GM21576 (cell line): ENCODE measurements around the gene VOPP1.
A peak's percentile ranks its signal among the peaks of the same experiment; 100 is the strongest.
"Not testable (repeated sequence)": the region's sequence is repeated elsewhere in the genome, so short reads cannot be mapped to it uniquely, and the experiment has no call there.

Experiments used
- ATAC-seq: cut with Tn5 transposase; IDR thresholded peaks from one replicate; pipeline ENCODE4 v1.9.1; 2021; ENCODE audit warnings: mild to moderate bottlenecking, moderate library complexity; ENCODE audit not compliant: unreplicated experiment

Gene VOPP1

DNA sequence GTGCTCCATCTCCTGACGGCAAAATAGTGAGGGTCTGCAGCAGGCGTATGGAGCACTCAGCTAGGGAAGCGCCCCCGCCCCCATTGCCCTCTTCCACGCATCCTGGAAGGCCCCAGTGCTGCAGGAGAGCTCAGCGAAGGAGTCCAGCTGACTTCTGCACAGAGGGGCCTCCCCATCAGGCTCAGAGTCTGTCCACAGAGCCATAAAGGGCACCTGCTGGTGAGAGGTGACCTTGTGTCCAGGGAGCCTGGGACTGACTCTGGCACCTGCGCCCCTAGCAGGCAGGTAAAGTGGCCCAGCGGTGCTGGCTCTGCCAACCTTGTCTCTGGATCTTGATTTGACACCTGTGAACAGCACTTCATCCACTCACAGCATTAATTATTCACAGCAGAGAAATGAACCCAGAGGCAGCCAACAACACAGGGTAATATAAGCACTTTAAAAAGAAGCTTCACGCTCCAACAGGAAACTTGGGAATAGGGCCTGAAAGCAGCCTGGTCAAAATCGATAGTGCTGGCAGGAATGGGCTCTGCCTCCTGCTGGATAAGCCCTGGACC lies 59.6 kb downstream of the VOPP1 start:
- no peak for ATAC-seq

DNA sequence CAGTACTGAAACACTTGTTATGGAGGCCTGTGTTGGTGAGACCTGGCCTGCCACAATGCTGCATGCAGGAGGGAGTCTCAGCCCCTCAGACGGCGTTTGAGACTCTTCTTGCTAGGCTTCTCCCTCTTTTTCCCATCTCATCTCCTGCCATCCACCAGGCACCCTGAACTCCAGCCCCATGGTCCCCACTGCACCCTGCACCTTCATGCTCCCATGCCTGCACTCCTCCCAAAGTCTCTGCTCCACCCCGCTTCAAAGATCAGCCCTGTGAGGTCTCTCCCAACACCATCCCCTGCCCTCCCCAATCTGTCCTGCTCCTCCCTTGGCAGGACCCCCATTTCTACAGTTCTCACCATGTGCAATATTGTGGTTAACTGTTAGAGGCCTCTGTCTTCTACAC lies 61.7 kb downstream of the VOPP1 start:
- no peak for ATAC-seq

DNA sequence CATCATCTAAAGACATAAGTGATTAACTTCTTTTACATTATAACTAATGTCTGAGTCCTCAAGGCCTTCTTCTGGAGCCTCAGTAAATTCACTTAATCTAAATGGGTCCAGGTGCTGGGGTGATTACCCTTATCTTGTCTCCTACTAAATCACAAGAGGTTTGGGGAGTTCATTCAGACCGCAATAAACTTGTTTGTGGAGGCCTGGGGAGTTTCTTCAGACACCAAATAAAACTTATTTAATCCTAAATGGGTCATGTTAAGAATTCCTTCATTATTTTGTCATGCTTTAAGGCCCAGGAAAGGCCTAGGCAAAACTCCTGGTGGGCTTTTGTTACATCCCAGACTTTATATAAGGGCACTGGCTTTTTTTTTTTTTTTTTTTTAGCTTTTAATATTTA lies 62.1 kb downstream of the VOPP1 start:
- not testable (repeated sequence) for ATAC-seq

DNA sequence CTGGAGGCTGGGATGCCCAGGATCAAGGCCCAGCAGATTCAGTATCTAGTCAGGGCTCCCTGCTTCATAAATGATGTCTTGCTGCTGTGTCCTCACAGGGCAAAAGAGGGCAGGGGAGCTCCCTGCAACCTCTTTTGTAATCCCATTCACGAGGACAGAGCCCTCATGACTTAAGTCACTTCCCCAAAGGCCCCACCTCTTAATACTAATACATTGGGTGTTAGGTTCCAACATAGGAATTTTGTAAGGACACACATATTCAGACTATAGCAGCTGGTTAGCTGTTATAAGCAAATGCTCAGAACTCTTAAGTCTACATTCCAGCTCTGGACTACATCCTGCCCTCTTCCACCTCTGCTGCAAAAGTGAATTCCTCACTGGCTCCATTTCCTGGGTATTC lies 63.0 kb downstream of the VOPP1 start:
- ATAC-seq = peak; percentile 27

DNA sequence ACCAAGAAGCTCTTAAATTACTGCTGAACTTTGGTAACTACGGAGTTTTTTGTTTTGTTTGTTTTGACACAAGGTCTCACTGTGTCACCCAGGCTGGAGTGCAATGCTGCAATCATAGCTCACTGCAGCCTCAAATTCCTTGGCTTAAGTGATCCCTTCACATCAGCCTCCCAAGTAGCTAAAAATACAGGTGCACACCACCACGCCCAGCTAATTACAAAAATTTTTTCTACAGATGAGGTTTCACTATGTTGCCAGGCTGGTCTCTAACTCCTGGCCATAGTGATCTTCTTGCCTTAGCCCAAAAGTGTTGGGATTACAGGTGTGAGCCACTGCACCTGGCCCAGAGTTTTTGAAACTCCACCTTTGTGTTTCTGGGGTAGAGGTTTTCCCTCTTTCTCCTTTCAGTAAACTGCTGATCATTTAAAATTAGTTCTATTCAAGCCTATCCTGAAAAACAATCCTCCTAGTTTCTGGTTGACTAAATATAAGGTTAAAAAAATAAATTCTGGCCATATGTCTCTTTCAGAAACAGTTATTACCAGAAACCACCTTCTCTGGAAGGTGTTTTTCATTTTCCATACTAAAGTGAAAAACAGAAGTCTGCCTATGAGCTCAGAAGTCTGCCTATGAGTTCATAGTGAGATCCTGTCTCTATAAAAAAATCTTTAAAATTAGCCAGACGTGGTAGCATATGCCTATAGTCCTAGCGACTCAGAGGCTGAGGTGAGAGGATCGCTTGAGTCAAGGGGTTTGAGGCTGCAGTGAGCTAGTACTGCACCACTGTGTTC lies 63.9 kb downstream of the VOPP1 start:
- ATAC-seq = peak; percentile 66

DNA sequence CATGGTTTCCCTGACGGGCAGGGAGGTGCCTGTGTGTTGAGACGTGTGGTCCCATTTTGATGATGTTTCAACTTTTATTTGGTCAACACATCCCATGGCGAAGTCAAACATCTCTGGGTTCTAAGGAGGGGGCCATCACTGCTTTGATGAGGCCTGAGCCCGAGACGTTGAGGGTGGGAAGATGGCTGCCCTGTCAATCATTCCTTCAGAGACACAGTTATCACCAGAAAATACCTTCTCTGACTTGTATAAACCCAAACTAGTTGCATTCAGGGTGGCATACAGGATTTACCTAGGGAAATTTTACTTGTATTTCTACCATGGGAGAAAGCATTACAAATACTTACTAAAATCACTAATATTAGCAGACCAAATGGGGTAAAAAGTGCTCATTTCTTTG lies 64.6 kb downstream of the VOPP1 start:
- ATAC-seq = no peak

DNA sequence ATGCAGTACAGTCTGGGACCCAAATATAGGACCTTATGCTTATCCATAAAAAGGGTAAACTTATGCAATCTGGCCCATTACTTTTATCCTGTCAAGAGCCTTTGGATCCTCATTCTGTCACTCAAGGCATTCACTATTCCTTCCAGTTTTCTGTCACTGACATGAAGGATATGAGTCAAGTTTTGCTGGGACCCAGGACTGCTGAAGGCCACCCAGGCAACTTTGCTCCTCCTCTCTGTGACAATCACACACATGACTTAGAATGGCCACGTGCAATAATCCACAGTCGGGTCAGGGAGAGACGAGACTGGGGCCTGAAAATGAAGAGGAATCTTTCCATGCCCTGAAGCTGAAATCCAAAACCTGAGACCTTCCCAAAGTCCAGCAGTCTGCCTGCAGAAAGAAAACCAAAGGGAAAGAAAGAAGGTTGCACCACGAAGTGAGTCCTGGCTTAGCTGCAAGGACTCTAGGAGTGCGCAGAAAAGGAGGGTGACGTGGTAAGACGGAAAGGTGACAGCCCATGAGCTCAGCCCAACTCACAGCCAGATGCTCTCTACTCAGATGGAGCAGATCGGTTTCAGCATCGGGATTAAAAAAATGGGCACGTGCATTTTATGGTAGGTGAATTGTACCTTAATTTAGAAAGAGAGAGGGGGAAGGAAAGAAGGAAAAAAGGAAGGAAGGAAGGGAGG lies 67.2 kb downstream of the VOPP1 start:
- no peak for ATAC-seq

DNA sequence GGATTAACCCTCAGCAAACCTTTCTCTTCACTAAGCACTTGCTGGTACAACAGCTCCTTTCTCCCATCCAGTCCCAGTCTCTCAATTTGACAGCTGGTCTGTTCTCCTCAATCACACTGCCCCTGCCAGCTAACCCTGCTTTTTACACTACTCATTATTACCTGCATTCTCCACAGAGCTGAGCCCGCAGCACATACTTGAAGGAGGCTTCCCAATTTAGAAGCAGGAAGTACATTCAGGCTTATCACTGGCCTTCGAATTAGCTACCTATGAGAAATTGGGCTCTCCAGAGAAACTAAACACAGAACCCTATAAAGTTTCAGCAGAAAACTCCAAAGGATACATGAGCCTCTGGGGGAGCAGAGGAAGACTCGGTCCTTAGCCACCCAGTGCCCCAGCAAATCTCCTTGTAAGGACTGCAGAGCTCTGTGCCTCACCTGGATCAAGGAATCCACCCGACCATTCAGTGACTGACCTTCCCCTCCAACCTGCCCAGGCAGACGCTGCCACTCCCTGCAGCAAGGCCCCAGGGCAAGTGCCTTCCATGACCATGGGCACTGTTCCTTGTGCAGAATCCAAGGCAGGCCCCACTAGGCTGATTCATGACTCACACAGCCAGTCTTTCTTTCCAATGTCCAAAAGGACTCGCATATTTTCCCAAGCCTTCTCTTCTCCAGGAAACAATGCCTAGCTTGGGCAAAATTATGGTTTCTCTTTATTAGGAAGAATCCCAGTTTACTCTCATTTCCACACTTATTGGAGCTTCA lies 68.0 kb downstream of the VOPP1 start:
- ATAC-seq = no peak

DNA sequence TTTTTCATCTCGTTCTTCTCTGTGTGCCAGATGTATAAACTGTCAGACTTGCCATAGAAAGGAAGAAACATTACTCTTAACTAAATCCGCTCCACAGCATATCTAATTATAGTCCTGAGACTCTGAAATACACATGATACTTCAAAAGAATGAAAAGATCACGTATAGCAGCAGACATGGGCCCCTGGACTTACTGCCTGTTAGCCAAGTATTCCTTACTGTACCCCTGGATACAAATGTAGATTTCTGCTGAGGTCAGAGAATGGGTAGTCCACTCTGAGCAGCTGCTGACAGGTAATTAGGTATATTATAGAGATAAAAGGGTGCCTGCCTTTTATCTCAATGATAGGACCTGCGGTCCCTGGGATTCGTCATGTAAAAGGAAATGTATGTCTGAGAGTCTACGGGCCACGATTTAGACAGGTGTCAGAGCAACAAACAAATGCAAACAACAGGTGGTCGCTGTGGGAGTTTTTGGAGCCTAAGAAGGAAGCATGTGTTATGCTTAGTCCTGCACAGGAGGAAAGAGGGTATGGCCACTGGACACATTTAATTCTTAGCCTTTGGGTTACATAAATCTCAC lies 69.4 kb downstream of the VOPP1 start:
- no peak for ATAC-seq

DNA sequence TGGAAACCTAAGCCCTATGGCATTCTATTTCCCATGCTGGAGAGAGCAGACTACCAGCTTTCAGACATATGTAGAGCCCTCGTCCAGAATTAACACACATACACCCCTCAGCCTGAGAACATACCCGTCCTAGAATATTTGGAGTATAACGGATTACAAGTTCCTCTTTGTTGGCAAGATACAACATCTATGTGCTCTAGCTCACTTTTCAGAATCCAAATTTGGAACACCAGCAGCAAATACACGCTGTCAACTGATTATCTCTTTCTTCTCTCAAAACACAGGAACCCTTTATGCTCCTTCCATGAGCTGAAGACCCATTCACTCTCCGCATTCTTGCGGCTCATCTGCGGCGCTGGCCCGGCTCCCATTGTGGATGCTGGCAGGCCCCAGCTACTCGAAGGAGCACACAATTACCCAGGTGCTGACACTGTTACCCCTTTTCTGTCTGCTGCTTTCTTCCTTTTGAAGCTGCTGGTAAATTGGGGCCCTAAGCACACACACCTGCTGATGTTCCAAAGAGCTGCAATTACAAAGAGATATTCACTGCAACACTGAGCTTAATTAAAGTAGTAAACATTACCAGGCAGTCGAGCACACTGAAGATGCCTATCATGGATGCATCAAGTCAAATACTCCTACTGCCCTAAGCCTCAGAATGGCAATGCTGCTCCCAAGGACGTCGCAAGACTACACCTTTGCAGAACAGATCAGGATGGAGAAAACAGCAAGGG lies 70.0 kb downstream of the VOPP1 start:
- ATAC-seq = no peak

DNA sequence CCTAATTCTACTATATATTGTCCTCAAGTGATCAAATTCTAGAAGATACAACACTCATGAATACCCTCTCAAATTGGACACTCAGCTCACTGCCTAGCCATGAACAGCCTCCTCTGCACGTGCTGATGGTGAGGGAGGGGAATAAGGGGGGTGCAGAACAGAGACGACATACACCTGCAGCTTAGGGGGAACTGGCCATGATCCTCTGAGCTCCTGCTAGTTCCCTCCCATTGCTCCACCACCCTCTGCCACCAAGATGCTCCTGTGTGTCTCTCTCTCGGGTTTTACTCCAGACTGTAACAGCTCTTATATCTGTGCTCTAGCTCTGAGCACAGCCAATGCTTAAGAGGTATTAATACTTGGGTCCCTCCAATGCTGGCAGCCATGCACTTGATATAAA lies 70.7 kb downstream of the VOPP1 start:
- no peak for ATAC-seq

DNA sequence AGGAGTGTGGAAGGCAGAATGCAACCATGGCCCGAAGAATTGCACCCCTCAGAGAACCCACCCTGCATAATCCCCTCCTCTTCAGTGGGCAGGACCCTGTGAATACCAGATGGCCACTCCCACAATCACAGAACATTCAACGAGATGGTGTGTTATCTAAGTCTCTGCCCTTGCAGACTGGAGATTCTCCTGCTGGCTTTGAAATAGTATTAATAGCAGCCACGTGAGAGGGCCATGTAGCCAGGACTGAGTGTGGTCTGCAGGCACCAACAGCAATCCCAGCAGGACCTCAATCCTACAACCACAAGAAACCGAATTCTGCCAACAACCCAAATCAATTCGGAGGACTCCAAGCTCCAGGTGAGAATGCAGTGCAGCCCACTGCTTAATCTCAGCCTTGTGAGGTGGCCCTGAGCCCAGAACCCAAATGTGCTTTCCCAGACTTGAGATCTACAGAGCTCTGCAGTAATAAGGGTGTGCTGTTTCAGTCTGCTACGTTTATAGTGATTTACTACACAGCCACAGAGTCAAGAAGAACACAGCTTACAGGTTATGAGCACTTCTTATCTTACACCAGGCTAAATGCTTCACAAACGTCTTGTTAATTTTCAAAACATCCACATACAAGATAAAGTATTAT lies 72.1 kb downstream of the VOPP1 start:
- no peak for ATAC-seq

DNA sequence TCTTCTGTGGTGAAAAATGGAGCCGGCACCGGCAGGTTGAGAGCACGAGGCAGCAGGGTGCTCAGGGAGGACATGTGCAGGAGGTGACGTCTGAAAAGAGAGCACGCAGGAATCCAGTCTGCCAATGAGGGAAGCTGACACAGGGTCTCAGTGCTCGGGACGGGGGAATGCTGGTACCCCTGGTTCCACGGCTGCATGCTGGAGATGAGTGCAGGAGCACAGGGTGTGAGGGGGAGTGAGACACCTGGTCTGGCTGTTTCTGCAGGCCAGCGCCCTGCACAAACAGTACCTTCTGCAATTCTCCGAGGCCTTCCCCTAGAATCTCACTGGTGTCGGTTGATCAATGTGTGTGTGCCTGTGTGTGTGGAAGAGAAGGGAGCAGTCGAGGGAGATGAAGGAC lies 72.7 kb downstream of the VOPP1 start:
- no peak for ATAC-seq

DNA sequence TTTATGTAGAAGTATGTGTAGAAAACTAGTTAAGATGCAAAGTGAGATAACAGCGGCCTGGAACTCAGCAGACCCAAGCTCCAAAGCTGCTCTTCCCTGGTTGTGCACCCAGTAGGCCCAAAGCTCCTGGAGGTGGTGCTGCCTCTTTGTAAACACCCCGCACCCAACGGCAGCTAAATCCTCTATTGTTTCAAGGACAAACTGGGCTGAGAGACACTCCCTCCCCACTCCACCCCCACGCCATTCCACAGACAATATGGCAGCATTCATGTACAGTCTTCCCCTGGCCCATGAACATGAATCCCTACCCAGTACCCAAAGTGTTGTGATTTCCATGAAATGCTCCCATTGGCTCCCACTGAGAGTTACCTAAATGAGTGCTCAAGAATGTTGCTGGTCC lies 73.5 kb downstream of the VOPP1 start:
- ATAC-seq = no peak

DNA sequence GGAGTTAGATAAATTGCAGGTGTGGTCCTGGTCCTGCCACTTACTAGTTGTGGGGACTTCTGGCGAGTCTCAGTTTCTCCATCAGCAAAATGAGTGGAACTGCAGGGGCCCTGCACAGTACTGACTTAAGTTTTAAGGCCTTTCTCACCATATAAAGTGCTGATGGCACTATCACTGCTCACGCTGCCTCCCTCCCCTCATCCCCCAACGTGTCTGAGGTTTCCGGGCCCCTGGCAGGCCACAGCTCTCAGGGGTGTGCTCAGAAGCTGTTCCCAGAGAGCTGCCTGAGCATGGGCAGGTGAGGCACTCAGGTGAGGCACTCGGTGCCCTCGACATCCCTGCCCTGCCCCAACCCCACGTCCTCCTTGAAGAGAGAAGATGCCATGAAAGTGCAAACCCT lies 74.2 kb downstream of the VOPP1 start:
- no peak for ATAC-seq

DNA sequence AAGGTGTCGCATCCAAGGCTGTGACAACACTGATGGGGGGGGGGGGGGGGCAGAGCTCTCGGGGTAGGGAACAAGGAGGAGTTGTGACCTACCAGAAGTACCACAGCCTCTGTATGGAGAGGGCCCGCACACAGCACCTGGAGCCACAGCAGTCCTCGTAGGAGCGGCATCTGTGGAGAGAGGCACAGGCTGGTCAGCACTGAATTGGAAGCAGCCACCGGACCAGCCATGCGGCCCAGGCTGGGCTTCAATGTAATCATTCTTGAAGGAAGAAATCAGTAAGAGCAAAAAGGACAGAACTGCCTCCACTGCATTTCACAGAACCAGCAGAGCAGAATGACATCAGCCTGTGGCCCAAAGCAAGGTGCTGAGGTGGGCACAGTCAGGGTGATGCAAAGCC lies 74.8 kb downstream of the VOPP1 start:
- no peak for ATAC-seq

DNA sequence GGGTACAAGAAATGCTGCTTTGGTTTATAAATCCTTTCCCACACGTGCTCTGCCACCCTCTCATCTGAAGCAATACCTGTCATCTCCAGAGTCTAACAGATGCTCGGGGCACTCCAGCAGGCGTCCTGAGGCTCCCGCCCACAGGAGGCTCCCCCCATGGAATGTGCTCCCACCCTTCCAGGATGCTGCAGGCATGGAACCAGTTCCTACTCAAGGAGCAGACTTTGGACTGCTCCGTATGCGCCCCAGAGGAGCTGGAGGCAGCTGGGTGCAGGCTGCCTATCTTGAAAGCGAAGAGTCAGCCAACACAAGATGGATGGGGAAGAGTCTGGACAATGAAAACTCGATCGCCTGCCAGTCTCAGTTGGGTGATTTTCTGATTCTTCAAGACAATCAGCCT lies 75.4 kb downstream of the VOPP1 start:
- ATAC-seq = no peak

DNA sequence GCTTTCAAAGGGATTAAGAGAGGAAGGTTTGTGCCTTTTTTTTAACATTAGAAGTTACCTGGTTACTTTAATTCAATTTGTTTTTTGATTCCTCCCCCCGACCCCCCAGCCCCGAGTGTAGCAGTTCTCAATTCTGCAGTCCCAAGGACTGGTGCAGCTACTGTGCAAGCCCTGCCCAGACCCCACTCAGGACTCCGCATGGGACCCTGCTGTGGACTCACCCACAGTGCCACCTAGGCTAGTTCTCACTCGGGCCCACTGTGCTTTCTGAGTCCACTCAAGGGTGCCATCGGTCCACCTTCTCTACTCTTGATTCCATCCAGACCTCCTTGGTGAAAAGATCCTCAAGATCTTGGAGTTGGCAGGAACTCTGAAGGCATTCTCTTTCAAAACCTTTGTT lies 77.4 kb downstream of the VOPP1 start:
- no peak for ATAC-seq

DNA sequence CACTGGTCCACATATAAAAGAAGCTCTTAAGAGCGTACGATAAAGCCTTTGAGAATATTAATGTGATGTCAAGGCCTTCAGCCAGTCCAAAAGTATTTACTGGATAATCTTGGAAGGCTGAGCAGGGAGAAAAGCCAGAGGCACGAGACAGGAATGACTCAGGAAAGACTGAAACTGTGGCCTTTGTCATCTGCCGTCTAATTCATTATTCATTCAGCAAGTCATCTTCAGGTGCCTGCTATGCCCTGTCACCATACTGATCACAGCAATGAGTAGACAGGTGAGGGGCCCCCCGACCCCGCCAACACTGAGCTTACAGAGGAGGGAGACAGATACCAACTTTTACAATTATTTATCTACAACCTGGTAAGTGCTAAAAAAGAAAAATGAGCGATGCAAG lies 78.9 kb downstream of the VOPP1 start:
- no peak for ATAC-seq

DNA sequence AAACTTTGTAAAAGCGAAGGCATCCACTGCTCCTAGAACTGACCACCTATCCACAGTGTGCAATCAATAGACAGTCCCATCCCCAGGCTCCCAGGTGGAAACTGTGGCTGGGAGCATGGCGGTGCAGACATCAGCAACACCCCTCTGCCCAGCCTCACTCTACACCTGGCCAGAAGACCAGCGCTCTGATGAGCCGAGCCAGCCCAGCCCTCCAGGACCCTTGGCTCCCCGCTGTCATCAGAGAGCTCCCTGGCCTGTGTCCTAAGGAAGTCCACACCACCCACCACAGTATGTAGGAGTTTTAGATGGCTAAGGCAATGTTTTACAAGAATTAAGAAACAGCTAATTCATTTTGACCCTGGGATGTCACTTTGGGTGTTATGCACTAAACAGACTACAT lies 81.0 kb downstream of the VOPP1 start:
- no peak for ATAC-seq
